ENCODE results near the gene MON2.

GRCh38 chr12:62520361-62520760 is 53.7 kb downstream of the MON2 start:
- TF ChIP-seq CTCF (IDR thresholded peaks at IDR 0.05; ENCODE audit: extremely low read depth in 1 of 2, insufficient read depth in 1 of 2, low read depth in 1 of 2, low read length in 2 of 2) (no peak), POLR2AphosphoS5 (IDR thresholded peaks at IDR 0.05; ENCODE audit: insufficient read depth, low read depth, low read length) (no peak), EZH2 (IDR thresholded peaks at IDR 0.05; ENCODE audit: borderline replicate concordance, low read depth, low read length, severe bottlenecking) (no peak), POLR2A (IDR thresholded peaks at IDR 0.05; ENCODE audit: low read depth, low read length) (no peak), FOS (IDR thresholded peaks at IDR 0.05; ENCODE audit: borderline replicate concordance, insufficient read depth, low read length) (no peak), MAX (IDR thresholded peaks at IDR 0.05; ENCODE audit: insufficient read depth, insufficient read length) (no peak), MYC (IDR thresholded peaks at IDR 0.05; ENCODE audit: low read depth, low read length) (no peak), JUN (IDR thresholded peaks at IDR 0.05; ENCODE audit: borderline replicate concordance, insufficient read depth, insufficient read length, low read depth) (no peak)

Data from endothelial cell of umbilical vein (primary cell).